GM19324 (cell line): ENCODE measurements around the gene INTS2.
"Not testable (repeated sequence)": the region's sequence is repeated elsewhere in the genome, so short reads cannot be mapped to it uniquely, and the experiment has no call there.

Source experiments
- ATAC-seq: cut with Tn5 transposase; IDR thresholded peaks from one replicate; pipeline ENCODE4 v1.9.1; 2021; ENCODE audit warnings: mild to moderate bottlenecking, moderate library complexity; ENCODE audit not compliant: unreplicated experiment, low FRiP score

The INTS2 gene

GRCh38 chr17:61927208-61928100 lies at the start of gene INTS2:
Gene INTS2 (minus strand): TSS chr17:61927982. CDS start chr17:61926644, 1,338 bp downstream.
- peak; percentile 83 for ATAC-seq

GRCh38 chr17:61974115-61974514 lies 46.3 kb upstream of the INTS2 start:
- no peak for ATAC-seq

- ATAC-seq = no peak
These were observed 44.5 kb upstream of the INTS2 start for GRCh38 chr17:61972311-61972710.

GRCh38 chr17:61970030-61970429 lies 42.2 kb upstream of the INTS2 start:
- ATAC-seq = no peak

- ATAC-seq = no peak
These were observed 41.0 kb upstream of the INTS2 start for GRCh38 chr17:61968757-61969156.

- ATAC-seq = no peak
These were observed 39.9 kb upstream of the INTS2 start for GRCh38 chr17:61967729-61968128.

GRCh38 chr17:61966191-61966590 lies 38.4 kb upstream of the INTS2 start:
- ATAC-seq = no peak

GRCh38 chr17:61955619-61956018 lies 27.8 kb upstream of the INTS2 start:
- ATAC-seq = no peak

GRCh38 chr17:61947367-61948078 lies 19.7 kb upstream of the INTS2 start:
- no peak for ATAC-seq

- ATAC-seq = no peak
These were observed 18.6 kb upstream of the INTS2 start for GRCh38 chr17:61946359-61946758.

GRCh38 chr17:61943117-61943516 lies 15.3 kb upstream of the INTS2 start:
- ATAC-seq = no peak

GRCh38 chr17:61942085-61942484 lies 14.3 kb upstream of the INTS2 start:
- no peak for ATAC-seq

GRCh38 chr17:61928101-61928436 lies 287 bp upstream of the INTS2 start:
- no peak for ATAC-seq

- ATAC-seq = no peak
These were observed 965 bp downstream of the INTS2 start for GRCh38 chr17:61926826-61927207.

GRCh38 chr17:61915162-61915561 lies 12.6 kb downstream of the INTS2 start:
- ATAC-seq = not testable (repeated sequence)

GRCh38 chr17:61908292-61909037 lies 19.3 kb downstream of the INTS2 start:
- ATAC-seq = no peak

GRCh38 chr17:61907361-61907760 lies 20.4 kb downstream of the INTS2 start:
- ATAC-seq = no peak

GRCh38 chr17:61904094-61904710 lies 23.6 kb downstream of the INTS2 start:
- peak; percentile 51 for ATAC-seq

- no peak for ATAC-seq
These were observed 24.5 kb downstream of the INTS2 start for GRCh38 chr17:61903251-61903650.

- no peak for ATAC-seq
These were observed 30.1 kb downstream of the INTS2 start for GRCh38 chr17:61897548-61898180.
